H9 (cell line): ENCODE data around the gene GIPC2. TPM values are rescaled to one million over a fixed set of nuclear protein-coding genes. Genes with fewer than 3 reads are reported as not detected.

ENCODE experiments used
- DNase-seq: peaks from one replicate; pipeline ENCODE4 v3.0.0-alpha.2; 2017
- H2AFZ ChIP-seq: one replicate; pipeline ENCODE4 v1.6.1; 2013; ENCODE audit warnings: mild to moderate bottlenecking, low read length, control low read depth, moderate library complexity
- H2AK5ac ChIP-seq: 2 replicates; pipeline ENCODE4 v1.6.1; 2013; ENCODE audit warnings: low read length, control low read depth, mixed read lengths; ENCODE audit not compliant: insufficient read length
- H2BK120ac ChIP-seq: one replicate; pipeline ENCODE4 v1.6.1; 2013; ENCODE audit warnings: low read depth, mild to moderate bottlenecking, low read length, control low read depth, inconsistent platforms; ENCODE audit not compliant: poor library complexity, severe bottlenecking
- H2BK12ac ChIP-seq: 2 replicates; pipeline ENCODE4 v1.6.1; 2013; ENCODE audit warnings: low read length, control low read depth, mixed read lengths, low read depth; ENCODE audit not compliant: insufficient read length
- H2BK15ac ChIP-seq: 2 replicates; pipeline ENCODE4 v1.6.1; 2013; ENCODE audit warnings: low read depth, low read length, control low read depth
- H2BK20ac ChIP-seq: one replicate; pipeline ENCODE4 v1.6.1; 2013; ENCODE audit warnings: low read depth, mild to moderate bottlenecking, low read length, control low read depth, inconsistent platforms; ENCODE audit not compliant: poor library complexity, severe bottlenecking
- H2BK5ac ChIP-seq: 2 replicates; pipeline ENCODE4 v1.6.1; 2013; ENCODE audit warnings: low read length, control low read depth, mixed read lengths; ENCODE audit not compliant: insufficient read length
- H3K14ac ChIP-seq: 2 replicates; pipeline ENCODE4 v1.6.1; 2013; ENCODE audit warnings: low read length, control low read depth; ENCODE audit not compliant: insufficient read depth
- H3K18ac ChIP-seq: 2 replicates; pipeline ENCODE4 v1.6.1; 2013; ENCODE audit warnings: low read depth, mild to moderate bottlenecking, mixed read lengths, low read length, control low read depth; ENCODE audit not compliant: insufficient read length
- H3K23ac ChIP-seq: 2 replicates; pipeline ENCODE4 v1.6.1; 2013; ENCODE audit warnings: low read length, control low read depth, mixed read lengths, low read depth; ENCODE audit not compliant: insufficient read length
- H3K23me2 ChIP-seq: 2 replicates; pipeline ENCODE4 v1.6.1; 2013; ENCODE audit warnings: low read depth, mild to moderate bottlenecking, mixed read lengths, low read length, control low read depth; ENCODE audit not compliant: insufficient read length, poor library complexity, severe bottlenecking
- H3K27ac ChIP-seq: 2 replicates; pipeline ENCODE4 v1.5.1; 2013; ENCODE audit warnings: low read length, control low read depth, mixed read lengths, low read depth; ENCODE audit not compliant: insufficient read length
- H3K27me3 ChIP-seq: 2 replicates; pipeline ENCODE4 v1.6.1; 2013; ENCODE audit warnings: low read length, control low read depth, inconsistent platforms; ENCODE audit not compliant: insufficient read depth
- H3K4ac ChIP-seq: 2 replicates; pipeline ENCODE4 v1.6.1; 2013; ENCODE audit warnings: low read depth, mild to moderate bottlenecking, control low read depth, inconsistent platforms, low read length, moderate library complexity
- H3K4me1 ChIP-seq: 2 replicates; pipeline ENCODE4 v1.6.1; 2013; ENCODE audit warnings: low read length, control low read depth, inconsistent platforms; ENCODE audit not compliant: insufficient read depth
- H3K4me2 ChIP-seq: 2 replicates; pipeline ENCODE4 v1.6.1; 2013; ENCODE audit warnings: low read length, control low read depth, mixed read lengths; ENCODE audit not compliant: insufficient read length, insufficient read depth
- H3K56ac ChIP-seq: 2 replicates; pipeline ENCODE4 v1.6.1; 2013; ENCODE audit warnings: low read depth, mild to moderate bottlenecking, mixed read lengths, low read length, control low read depth; ENCODE audit not compliant: insufficient read length
- H3K79me1 ChIP-seq: 2 replicates; pipeline ENCODE4 v1.6.1; 2013; ENCODE audit warnings: low read depth, mild to moderate bottlenecking, moderate library complexity, low read length, control low read depth, inconsistent platforms; ENCODE audit not compliant: insufficient read depth, poor library complexity, severe bottlenecking
- H3K79me2 ChIP-seq: 2 replicates; pipeline ENCODE4 v1.6.1; 2013; ENCODE audit warnings: low read length, control low read depth, inconsistent platforms; ENCODE audit not compliant: insufficient read depth
- H3K9ac ChIP-seq: 2 replicates; pipeline ENCODE4 v1.6.1; 2013; ENCODE audit warnings: low read length, control low read depth, mixed read lengths; ENCODE audit not compliant: insufficient read length; ENCODE audit errors: extremely low read depth
- H3K9me3 ChIP-seq: one replicate; pipeline ENCODE4 v1.6.1; 2013; ENCODE audit warnings: low read depth, low read length, inconsistent platforms; ENCODE audit not compliant: control insufficient read depth
- H3T11ph ChIP-seq: one replicate; pipeline ENCODE4 v1.6.1; 2013; ENCODE audit warnings: mild to moderate bottlenecking, low read length, control low read depth, inconsistent platforms
- H4K20me1 ChIP-seq: one replicate; pipeline ENCODE4 v1.6.1; 2013; ENCODE audit not compliant: control insufficient read depth, insufficient read length, insufficient read depth
- H4K5ac ChIP-seq: 2 replicates; pipeline ENCODE4 v1.6.1; 2013; ENCODE audit warnings: low read depth, mild to moderate bottlenecking, mixed read lengths, low read length, control low read depth; ENCODE audit not compliant: insufficient read length
- H4K8ac ChIP-seq: replicated peaks from 2 replicates; pipeline ENCODE4 v1.6.1; 2013; ENCODE audit warnings: low read length, control low read depth, mixed read lengths, low read depth; ENCODE audit not compliant: insufficient read length
- H4K91ac ChIP-seq: 2 replicates; pipeline ENCODE4 v1.6.1; 2013; ENCODE audit warnings: low read depth, mild to moderate bottlenecking, moderate library complexity, mixed read lengths, low read length, control low read depth; ENCODE audit not compliant: insufficient read length
- H3K27ac Mint-ChIP-seq, 3 experiments: 2 replicates in 2 of 3; 3 replicates in 1 of 3; pipeline ENCODE4 v1.8.0; 2020 to 2021; ENCODE audit warnings: mixed read lengths in 3 of 3, mild to moderate bottlenecking in 1 of 3, moderate library complexity in 1 of 3
- H3K27me3 Mint-ChIP-seq: 2 replicates; pipeline ENCODE4 v1.8.0; 2021; ENCODE audit warnings: low read depth, mild to moderate bottlenecking, moderate library complexity, mixed read lengths
- H3K36me3 Mint-ChIP-seq, 3 experiments: 2 replicates in 2 of 3; 3 replicates in 1 of 3; pipeline ENCODE4 v1.8.0; 2020 to 2021; ENCODE audit warnings: low read depth in 3 of 3, mixed read lengths in 3 of 3; ENCODE audit not compliant: insufficient read depth in 1 of 3
- H3K4me1 Mint-ChIP-seq, 2 experiments: 2 replicates each; pipeline ENCODE4 v1.8.0; 2020; ENCODE audit warnings: mixed read lengths in 2 of 2
- H3K4me3 Mint-ChIP-seq, 2 experiments: 2 replicates in 1 of 2; 3 replicates in 1 of 2; pipeline ENCODE4 v1.8.0; 2020 to 2021; ENCODE audit warnings: mild to moderate bottlenecking in 2 of 2, mixed read lengths in 2 of 2, moderate library complexity in 1 of 2
- H3K9me3 Mint-ChIP-seq, 2 experiments: 2 replicates in 1 of 2; 3 replicates in 1 of 2; pipeline ENCODE4 v1.8.0; 2020; ENCODE audit warnings: mild to moderate bottlenecking in 2 of 2, mixed read lengths in 2 of 2, moderate library complexity in 1 of 2
- CTCF ChIP-seq: fragments of 200-600 bp; sonication (generic); conservative IDR thresholded peaks from 3 replicates; pipeline ENCODE4 v1.8.0; 2021; ENCODE audit warnings: antibody characterized with exemption, mild to moderate bottlenecking
- WGBS: extraction: QIAGEN DNeasy Blood & Tissue Kit; methylation state at CpG from one replicate; pipeline ENCODE4 v1.1.7; 2013; ENCODE audit warnings: missing lambda C conversion rate, low lambda C conversion rate, mixed read lengths; ENCODE audit not compliant: insufficient read length; ENCODE audit errors: extremely low coverage; 5-methylcytosine and 5-hydroxymethylcytosine counted together
- total RNA-seq: library from RNA; stranded (reverse); gene quantifications from 2 replicates; pipeline ENCODE4 v1.2.1, GENCODE V29; 2021

The GIPC2 gene
- total RNA-seq, 1 experiment from 2014 or later, result 0.85 TPM

GRCh38 chr1:78073441-78073840, 27.7 kb downstream of the GIPC2 start:
- H2BK12ac ChIP-seq, result no peak overlapping the region
- Mint-ChIP-seq H3K27ac (no peak overlapping the region), H3K9me3 (no peaks in the 10 kb centered on the region), H3K27me3 (peaks cover 4% of the 10 kb centered on the region), H3K4me3 (no peak overlapping the region), H3K36me3 (0 out of 7 replicates have a peak, but pooled peaks cover 0 to 4% (median 0%) of the 10 kb centered on the region in 3 experiments), H3K4me1 (peaks cover 1 to 2% of the 10 kb centered on the region in 2 experiments; a peak in 1 of 4 replicates)
- H3K4me1 ChIP-seq, result 0 out of 2 replicates have a peak, but pooled peaks cover 2% of the 10 kb centered on the region
- no peaks in the 10 kb centered on the region for H3K79me1 ChIP-seq
- no peak for DNase-seq
- no peak overlapping the region for H3K9ac ChIP-seq
- H3K9me3 ChIP-seq, result no peaks in the 10 kb centered on the region
- no peak overlapping the region for H2BK15ac ChIP-seq
- no peak overlapping the region for H3K14ac ChIP-seq
- H3K4me2 ChIP-seq, result no peak overlapping the region
- no peak for TF ChIP-seq CTCF
- H3K79me2 ChIP-seq, result no peaks in the 10 kb centered on the region
- no peak overlapping the region for H3K27ac ChIP-seq
- no peak overlapping the region for H2BK120ac ChIP-seq
- H3K56ac ChIP-seq, result no peak overlapping the region
- H2AFZ ChIP-seq, result no peak overlapping the region
- no peaks in the 10 kb centered on the region for H3K27me3 ChIP-seq
- H3K23ac ChIP-seq, result no peak overlapping the region
- no peak overlapping the region for H2AK5ac ChIP-seq
- no peaks in the 10 kb centered on the region for H4K20me1 ChIP-seq
- no peak overlapping the region for H4K91ac ChIP-seq
- H3K23me2 ChIP-seq, result no peaks in the 10 kb centered on the region
- H4K5ac ChIP-seq, result no peak overlapping the region
- no peak overlapping the region for H3K18ac ChIP-seq
- no peak overlapping the region for H3T11ph ChIP-seq
- no peak overlapping the region for H2BK20ac ChIP-seq
- no peak overlapping the region for H4K8ac ChIP-seq
- WGBS, result no CpG with 5 or more reads among the region's 1 CpG
- H3K4ac ChIP-seq, result no peak overlapping the region
- no peak overlapping the region for H2BK5ac ChIP-seq
